B cell (primary cell): ENCODE results near the gene SLC39A11. TPM values are rescaled to one million over a fixed set of nuclear protein-coding genes. Genes with fewer than 3 reads are reported as not detected.

ENCODE experiments used
- ATAC-seq: fragments of 200-7000 bp; cut with Tn5 transposase; one replicate; pipeline ENCODE4 v1.10.0; 2021; ENCODE audit warnings: low read depth, mild to moderate bottlenecking, moderate number of reproducible peaks, moderate library complexity
- CTCF ChIA-PET: fragments of 350-600 bp; sonication (Branson Sonifier 250); formaldehyde crosslinking; loops from one replicate; lab custom pipeline; 2021; ENCODE audit warnings: antibody characterized with exemption, inconsistent platforms; lab: Charles Lee
- POLR2A ChIA-PET: fragments of 350-600 bp; sonication (Branson Sonifier 250); formaldehyde crosslinking; loops from one replicate; lab custom pipeline; 2021; ENCODE audit warnings: antibody characterized with exemption; lab: Charles Lee
- DNase-seq: peaks from one replicate; pipeline ENCODE4 v3.0.0; 2013
- H2AFZ ChIP-seq: 2 replicates; pipeline ENCODE4 v1.6.1; 2012; ENCODE audit warnings: mild to moderate bottlenecking, low read depth, low read length; ENCODE audit not compliant: insufficient read depth, poor library complexity, severe bottlenecking
- H3K27ac ChIP-seq, 2 donors: 1 replicate in 1 of 2; 2 replicates in 1 of 2; pipeline ENCODE4 v1.5.1; 2012 to 2013; ENCODE audit warnings: low read length in 2 of 2, mild to moderate bottlenecking in 2 of 2, moderate library complexity in 1 of 2
- H3K27me3 ChIP-seq, 4 experiments: fragments of 200-600 bp in 1 of 4; sonication (generic) in 1 of 4; replicated peaks in 1 of 4; 1 replicate in 2 of 4; 2 replicates in 2 of 4; pipeline versions ENCODE4 v1.6.1 to v1.7.0; 2013 to 2016; ENCODE audit warnings: low read length in 3 of 4, mild to moderate bottlenecking in 2 of 4, mixed read lengths in 1 of 4, moderate library complexity in 1 of 4; ENCODE audit not compliant: insufficient read depth in 4 of 4, control insufficient read depth in 3 of 4; ENCODE audit errors: control extremely low read depth in 1 of 4
- H3K36me3 ChIP-seq, 2 experiments: replicated peaks in 1 of 2; 1 replicate in 1 of 2; 2 replicates in 1 of 2; pipeline versions ENCODE4 v1.6.1 to v1.7.1; 2013; ENCODE audit warnings: low read length in 1 of 2; ENCODE audit not compliant: insufficient read depth in 2 of 2, control insufficient read depth in 1 of 2; ENCODE audit errors: control extremely low read depth in 1 of 2, extremely low read depth in 1 of 2
- H3K4me1 ChIP-seq, 2 donors: fragments of 200-600 bp in 1 of 2; sonication (generic) in 1 of 2; 1 replicate in 1 of 2; 2 replicates in 1 of 2; pipeline versions ENCODE4 v1.5.1 to v1.6.1; 2013 to 2017; ENCODE audit warnings: low read length in 2 of 2; ENCODE audit not compliant: control insufficient read depth in 2 of 2, insufficient read depth in 2 of 2
- H3K4me2 ChIP-seq: replicated peaks from 2 replicates; pipeline ENCODE3; 2012; ENCODE audit warnings: mild to moderate bottlenecking, low read depth, low read length; ENCODE audit not compliant: poor library complexity, severe bottlenecking
- H3K4me3 ChIP-seq, 5 experiments: fragments of 200-600 bp in 1 of 5; sonication (generic) in 1 of 5; 1 replicate in 3 of 5; 2 replicates in 2 of 5; pipeline versions ENCODE4 v1.5.1 to v1.7.0; 2011 to 2016; ENCODE audit warnings: low read length in 4 of 5, mild to moderate bottlenecking in 4 of 5, low read depth in 2 of 5, control low read depth in 1 of 5, moderate library complexity in 1 of 5; ENCODE audit not compliant: insufficient read depth in 1 of 5; ENCODE audit errors: control extremely low read depth in 1 of 5, extremely low read depth in 1 of 5
- H3K79me2 ChIP-seq: fragments of 200-600 bp; sonication (generic); one replicate; pipeline ENCODE4 v1.6.0; 2016; ENCODE audit warnings: low read length; ENCODE audit not compliant: control insufficient read depth, insufficient read depth
- H3K9ac ChIP-seq: fragments of 200-600 bp; sonication (generic); 2 replicates; pipeline ENCODE4 v1.6.1; 2017; ENCODE audit warnings: mild to moderate bottlenecking, low read length, moderate library complexity
- H3K9me3 ChIP-seq, 3 donors: one replicate each; pipeline versions ENCODE4 v1.6.1 to v1.7.1; 2013; ENCODE audit warnings: low read length in 2 of 3; ENCODE audit not compliant: control insufficient read depth in 2 of 3, insufficient read depth in 1 of 3; ENCODE audit errors: control extremely low read depth in 1 of 3
- H4K20me1 ChIP-seq: 2 replicates; pipeline ENCODE4 v1.6.0; 2012; ENCODE audit warnings: mild to moderate bottlenecking, low read length; ENCODE audit not compliant: insufficient read depth, control insufficient read depth, poor library complexity, severe bottlenecking
- H3K27ac Mint-ChIP-seq: one replicate; pipeline ENCODE4 v1.8.0; 2021; ENCODE audit warnings: mixed read lengths
- H3K27me3 Mint-ChIP-seq: one replicate; pipeline ENCODE4 v1.8.0; 2021; ENCODE audit warnings: mixed read lengths
- H3K4me1 Mint-ChIP-seq: one replicate; pipeline ENCODE4 v1.8.0; 2021; ENCODE audit warnings: mixed read lengths
- H3K4me3 Mint-ChIP-seq: one replicate; pipeline ENCODE4 v1.8.0; 2021; ENCODE audit warnings: mixed read lengths
- H3K9me3 Mint-ChIP-seq: one replicate; pipeline ENCODE4 v1.8.0; 2022; ENCODE audit warnings: mixed read lengths; ENCODE audit not compliant: insufficient read depth
- EZH2 ChIP-seq: IDR thresholded peaks from 2 replicates; pipeline ENCODE4 v1.6.1; 2012; ENCODE audit warnings: borderline replicate concordance, low read depth, mild to moderate bottlenecking, moderate library complexity, low read length; ENCODE audit not compliant: insufficient read depth, poor library complexity, severe bottlenecking
- WGBS: methylation state at CpG from one replicate; pipeline ENCODE4 v1.1.5; 2013; ENCODE audit warnings: missing lambda C conversion rate; ENCODE audit not compliant: insufficient coverage; 5-methylcytosine and 5-hydroxymethylcytosine counted together
- intact Hi-C: fragments of 100-400 bp; cut with micrococcal nuclease; formaldehyde crosslinking; loops from one replicate; pipeline ENCODE4 v1.10.0; 2022
- polyA plus RNA-seq: library from polyadenylated mRNA; depleted of rRNA; stranded (reverse); fragments of >200 nt; gene quantifications from 2 replicates; pipeline ENCODE4 v1.2.3, GENCODE V29; 2012
- total RNA-seq, 2 donors: library from RNA; stranded (reverse); fragments of 120-200 nt in 1 of 2; gene quantifications; 1 replicate in 1 of 2; 2 replicates in 1 of 2; pipeline versions ENCODE4 v1.2.3 to v1.2.4, GENCODE V29; 2013 to 2022
- TF ChIP-seq, protein P1 (sequence below): fragments of 200-600 bp; IDR thresholded peaks from one replicate; pipeline ENCODE4 v1.8.0; 2022; ENCODE audit warnings: antibody characterized with exemption, mild to moderate bottlenecking

Gene SLC39A11
- total and polyA plus RNA-seq, 2 donors (not counting 1 experiment from before 2014, with no cell fraction given), result 6.9 to 39.6 TPM

DNA sequence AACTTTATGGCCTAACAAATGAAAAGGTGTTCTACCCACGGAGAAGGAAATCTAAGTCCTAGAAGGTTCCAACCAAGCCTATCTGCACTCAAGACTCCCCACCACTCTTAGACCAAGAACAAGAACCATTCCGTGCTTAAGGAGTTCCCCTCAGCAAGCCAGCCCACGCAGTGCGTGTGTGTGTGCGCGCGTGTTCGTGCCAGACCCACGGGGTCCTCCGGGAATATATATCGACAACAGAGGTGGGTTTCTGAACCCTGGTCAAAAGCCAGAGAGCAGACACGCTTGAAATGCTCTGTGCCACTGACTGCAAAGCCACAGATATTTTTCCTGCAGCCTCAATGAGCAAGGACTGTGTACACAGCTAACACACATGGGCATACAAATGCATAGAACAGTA, 70.7 kb downstream of the SLC39A11 start:
- H3K9me3 Mint-ChIP-seq, result peaks cover 7% of the 10 kb centered on the region
- intact Hi-C loops, result no loop called here
- no peak overlapping the region for H3K27ac Mint-ChIP-seq

DNA sequence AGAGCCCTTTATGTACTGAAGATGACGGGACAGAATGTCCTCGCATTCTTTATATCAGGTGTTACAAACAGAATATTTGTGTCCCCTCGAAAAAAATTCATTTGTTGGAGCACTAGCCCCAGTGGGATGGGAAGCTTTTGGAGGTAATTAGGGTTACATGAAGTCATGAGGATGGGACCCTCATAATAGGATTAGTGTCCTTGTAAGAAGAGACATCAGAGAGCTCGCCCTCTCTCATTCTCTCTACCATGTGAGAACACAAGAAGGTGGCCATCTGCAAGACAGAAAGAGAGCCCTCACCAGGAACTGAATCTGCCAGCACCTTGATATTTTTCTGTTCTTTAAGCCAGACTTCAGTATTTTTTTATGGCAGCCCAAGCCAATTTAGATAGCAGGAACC, 72.4 kb downstream of the SLC39A11 start:
- TF ChIP-seq, protein P1, sequence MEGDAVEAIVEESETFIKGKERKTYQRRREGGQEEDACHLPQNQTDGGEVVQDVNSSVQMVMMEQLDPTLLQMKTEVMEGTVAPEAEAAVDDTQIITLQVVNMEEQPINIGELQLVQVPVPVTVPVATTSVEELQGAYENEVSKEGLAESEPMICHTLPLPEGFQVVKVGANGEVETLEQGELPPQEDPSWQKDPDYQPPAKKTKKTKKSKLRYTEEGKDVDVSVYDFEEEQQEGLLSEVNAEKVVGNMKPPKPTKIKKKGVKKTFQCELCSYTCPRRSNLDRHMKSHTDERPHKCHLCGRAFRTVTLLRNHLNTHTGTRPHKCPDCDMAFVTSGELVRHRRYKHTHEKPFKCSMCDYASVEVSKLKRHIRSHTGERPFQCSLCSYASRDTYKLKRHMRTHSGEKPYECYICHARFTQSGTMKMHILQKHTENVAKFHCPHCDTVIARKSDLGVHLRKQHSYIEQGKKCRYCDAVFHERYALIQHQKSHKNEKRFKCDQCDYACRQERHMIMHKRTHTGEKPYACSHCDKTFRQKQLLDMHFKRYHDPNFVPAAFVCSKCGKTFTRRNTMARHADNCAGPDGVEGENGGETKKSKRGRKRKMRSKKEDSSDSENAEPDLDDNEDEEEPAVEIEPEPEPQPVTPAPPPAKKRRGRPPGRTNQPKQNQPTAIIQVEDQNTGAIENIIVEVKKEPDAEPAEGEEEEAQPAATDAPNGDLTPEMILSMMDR, result no peak
- no peak for TF ChIP-seq EZH2
- H3K4me3 Mint-ChIP-seq, result no peak overlapping the region
- Histone ChIP-seq H3K36me3 (no peaks in the 10 kb centered on the region), H3K27me3 (no peaks in the 10 kb centered on the region), H2AFZ (no peak overlapping the region), H3K4me3 (no peak overlapping the region), H3K27ac (no peak overlapping the region), H3K4me2 (no peak overlapping the region), H3K4me1 (no peaks in the 10 kb centered on the region), H3K79me2 (peaks cover 9% of the 10 kb centered on the region), H3K9ac (no peak overlapping the region), H4K20me1 (peaks cover 2% of the 10 kb centered on the region), H3K9me3 (peaks cover 0 to 29% (median 23%) of the 10 kb centered on the region in 3 donors)
- no peak overlapping the region for H3K27ac Mint-ChIP-seq
- CTCF ChIA-PET, result no interaction called here
- H3K27me3 Mint-ChIP-seq, result no peaks in the 10 kb centered on the region
- intact Hi-C loops, result no loop called here
- H3K4me1 Mint-ChIP-seq, result peaks cover 9% of the 10 kb centered on the region
- no CpG with 5 or more reads among the region's 4 CpGs for WGBS
- DNase-seq (no peak), ATAC-seq (no peak)
- POLR2A ChIA-PET, result no interaction called here
- peaks cover 7% of the 10 kb centered on the region for H3K9me3 Mint-ChIP-seq

More for the DNA sequence above, 70.7 kb downstream of the SLC39A11 start:
- TF ChIP-seq EZH2, result no peak
- TF ChIP-seq, protein P1, result no peak
- no peaks in the 10 kb centered on the region for H3K4me1 ChIP-seq
- ATAC-seq (no peak), DNase-seq (no peak)
- no peak overlapping the region for H3K4me3 Mint-ChIP-seq
- H3K79me2 ChIP-seq, result peaks cover 2% of the 10 kb centered on the region
- H3K4me1 Mint-ChIP-seq, result peaks cover 4% of the 10 kb centered on the region
- no peaks in the 10 kb centered on the region for H3K27me3 Mint-ChIP-seq
- 92% methylated on average over 12 of the region's 12 CpGs for WGBS
- H3K9ac ChIP-seq, result no peak overlapping the region
- CTCF ChIA-PET, result no interaction called here
- H3K4me3 ChIP-seq, result no peak overlapping the region
- H4K20me1 ChIP-seq, result no peaks in the 10 kb centered on the region
- H2AFZ ChIP-seq, result no peak overlapping the region
- no peak overlapping the region for H3K27ac ChIP-seq
- peaks cover 0 to 29% (median 23%) of the 10 kb centered on the region in 3 donors for H3K9me3 ChIP-seq
- H3K36me3 ChIP-seq, result no peaks in the 10 kb centered on the region
- no peak overlapping the region for H3K4me2 ChIP-seq
- POLR2A ChIA-PET, result no interaction called here
- H3K27me3 ChIP-seq, result no peaks in the 10 kb centered on the region
